CD4-positive, alpha-beta T cell treated with Interleukin-4 for 4 hours (primary cell): ENCODE results near the gene LPCAT1.
"Not testable (repeated sequence)": the region's sequence is repeated elsewhere in the genome, so short reads cannot be mapped to it uniquely, and the experiment has no call there.

Experiments used
- DNase-seq: peaks from one replicate; pipeline ENCODE4 v3.0.0-alpha.2; 2020

The LPCAT1 gene

GRCh38 chr5:1463326-1464095 is 60.2 kb downstream of the LPCAT1 start:
- DNase-seq = no peak

- no peak for DNase-seq
These were observed 61.4 kb downstream of the LPCAT1 start for GRCh38 chr5:1462358-1462757.

- no peak for DNase-seq
These were observed 62.4 kb downstream of the LPCAT1 start for GRCh38 chr5:1461396-1461795.

GRCh38 chr5:1460054-1460682 is 63.6 kb downstream of the LPCAT1 start:
- no peak for DNase-seq

GRCh38 chr5:1459435-1459834 is 64.3 kb downstream of the LPCAT1 start:
- not testable (repeated sequence) for DNase-seq

- DNase-seq = not testable (repeated sequence)
These were observed 67.5 kb downstream of the LPCAT1 start for GRCh38 chr5:1456110-1456881.

- DNase-seq = no peak
These were observed 70.1 kb downstream of the LPCAT1 start for GRCh38 chr5:1453613-1454012.

GRCh38 chr5:1449081-1449630 is 74.6 kb downstream of the LPCAT1 start:
- no peak for DNase-seq

GRCh38 chr5:1448511-1449011 is 75.2 kb downstream of the LPCAT1 start:
- DNase-seq = peak; percentile 15

GRCh38 chr5:1447671-1448361 is 75.9 kb downstream of the LPCAT1 start:
- no peak for DNase-seq

- no peak for DNase-seq
These were observed 77.0 kb downstream of the LPCAT1 start for GRCh38 chr5:1446602-1447343.

GRCh38 chr5:1445689-1446601 is 77.8 kb downstream of the LPCAT1 start:
- no peak for DNase-seq

GRCh38 chr5:1445313-1445688 is 78.5 kb downstream of the LPCAT1 start, which contains the start of gene SLC6A3:
Gene SLC6A3, minus strand, starts transcription at chr5:1445440. Its CDS starts 2,243 bp downstream, at chr5:1443197.
- DNase-seq = no peak

GRCh38 chr5:1444361-1445189 is 79.2 kb downstream of the LPCAT1 start:
- no peak for DNase-seq

- DNase-seq = no peak
These were observed 79.8 kb downstream of the LPCAT1 start for GRCh38 chr5:1443991-1444360.

- DNase-seq = no peak
These were observed 80.6 kb downstream of the LPCAT1 start for GRCh38 chr5:1443171-1443570.

GRCh38 chr5:1442222-1443145 is 81.3 kb downstream of the LPCAT1 start:
- DNase-seq = no peak

GRCh38 chr5:1441166-1441865 is 82.4 kb downstream of the LPCAT1 start:
- no peak for DNase-seq
